Lung (tissue), 12 donors: ENCODE results near the gene OR2T12. TPM values are rescaled to one million over a fixed set of nuclear protein-coding genes. Genes with fewer than 3 reads are reported as not detected.

Source experiments
- ATAC-seq: fragments of 200-7000 bp; cut with Tn5 transposase; one replicate; pipeline ENCODE4 v1.9.1; 2020; ENCODE audit warnings: moderate number of reproducible peaks; ENCODE audit not compliant: insufficient read depth, low FRiP score
- DNase-seq, 3 donors: peaks; one replicate each; pipeline ENCODE4 v3.0.0-alpha.2; 2013 to 2017
- H3K27ac ChIP-seq, 2 donors: one replicate each; pipeline ENCODE4 v1.5.1; 2013; ENCODE audit warnings: mild to moderate bottlenecking in 2 of 2, moderate library complexity in 2 of 2, control low read depth in 1 of 2, inconsistent platforms in 1 of 2, low read depth in 1 of 2, low read length in 1 of 2
- H3K27me3 ChIP-seq, 3 donors: one replicate each; pipeline ENCODE4 v1.5.1; 2013; ENCODE audit warnings: low read length in 2 of 3; ENCODE audit not compliant: control insufficient read depth in 3 of 3, insufficient read depth in 3 of 3
- H3K36me3 ChIP-seq, 4 donors: one replicate each; pipeline ENCODE4 v1.5.1; 2013; ENCODE audit warnings: low read length in 4 of 4, mild to moderate bottlenecking in 1 of 4, moderate library complexity in 1 of 4; ENCODE audit not compliant: control insufficient read depth in 4 of 4, insufficient read depth in 4 of 4
- H3K4me1 ChIP-seq, 5 donors: one replicate each; pipeline ENCODE4 v1.5.1; 2013; ENCODE audit warnings: low read length in 5 of 5, mild to moderate bottlenecking in 2 of 5, moderate library complexity in 1 of 5; ENCODE audit not compliant: control insufficient read depth in 5 of 5, insufficient read depth in 5 of 5
- H3K4me3 ChIP-seq: one replicate; pipeline ENCODE4 v1.5.1; 2013; ENCODE audit warnings: mild to moderate bottlenecking, control low read depth, moderate library complexity
- H3K9ac ChIP-seq, 2 donors: one replicate each; pipeline ENCODE4 v1.5.1; 2013; ENCODE audit warnings: low read length in 2 of 2, control low read depth in 1 of 2; ENCODE audit not compliant: insufficient read depth in 1 of 2
- H3K9me3 ChIP-seq, 4 donors: one replicate each; pipeline ENCODE4 v1.5.1; 2013; ENCODE audit warnings: low read length in 3 of 4, mild to moderate bottlenecking in 1 of 4, moderate library complexity in 1 of 4; ENCODE audit not compliant: control insufficient read depth in 4 of 4, insufficient read depth in 3 of 4
- CTCF ChIP-seq: IDR thresholded peaks from 2 replicates; pipeline ENCODE4 v1.5.1; 2012; ENCODE audit warnings: mild to moderate bottlenecking; ENCODE audit errors: control extremely low read depth, extremely low read depth
- WGBS, 2 donors: extraction: QIAGEN DNeasy Blood & Tissue Kit; methylation state at CpG; one replicate each; pipeline ENCODE4 v1.1.7; 2013; 5-methylcytosine and 5-hydroxymethylcytosine counted together
- polyA plus RNA-seq, 2 donors: library from polyadenylated mRNA; stranded (reverse); fragments of 200-250 nt; gene quantifications; one replicate each; pipeline ENCODE4 v1.2.1, GENCODE V29; 2013
- total RNA-seq, 2 donors: library from RNA; depleted of rRNA in 1 of 2; stranded (reverse); fragments of >200 nt in 1 of 2; gene quantifications; one replicate each; pipeline ENCODE4 v1.2.1, GENCODE V29; 2014 to 2021
- donor health status: control.
- donor health status: control.
- donor health status: Bipolar disorder and iron deficiency.
- donor health status: healthy.
- donor health status: DM: yes; HTN: yes; CAD: no.

OR2T12 gene
- total and polyA plus RNA-seq, 4 donors = not detected

GRCh38 chr1:248243204-248243603 is 60.0 kb downstream of the OR2T12 start:
- Histone ChIP-seq H3K9ac (no peak overlapping the region), H3K4me3 (no peak overlapping the region), H3K9me3 (peaks cover 0 to 8% (median 0%) of the 10 kb centered on the region in 4 donors), H3K27ac (no peak overlapping the region), H3K4me1 (no peaks in the 10 kb centered on the region), H3K36me3 (no peaks in the 10 kb centered on the region), H3K27me3 (no peaks in the 10 kb centered on the region)
- peak in 1 of 3 donors; percentile 0 for DNase-seq
- 13 to 14% methylated on average over 14 of the region's 14 CpGs for WGBS, 2 donors
- no peak for ATAC-seq
- no peak for TF ChIP-seq CTCF

Other genes starting within 250 kb of the OR2T12 start
- gene OR2L13, start 208.2 kb downstream of the OR2T12 start, total RNA-seq = not detected
- under 1 TPM in 1 of 2 donors, not detected in 1; 0.03 TPM for gene OR2L13, start 208.2 kb downstream of the OR2T12 start, polyA plus RNA-seq
- gene OR2M5, start 158.3 kb downstream of the OR2T12 start, total RNA-seq = not detected
- gene OR2M5, start 158.3 kb downstream of the OR2T12 start, polyA plus RNA-seq = not detected
- gene OR2M2, start 128.6 kb downstream of the OR2T12 start, total RNA-seq = not detected
- gene OR2M2, start 128.6 kb downstream of the OR2T12 start, polyA plus RNA-seq = not detected
- not detected for gene OR2M3, start 106.2 kb downstream of the OR2T12 start, total RNA-seq
- not detected for gene OR2M3, start 106.2 kb downstream of the OR2T12 start, polyA plus RNA-seq
- gene OR2M4, start 72.0 kb downstream of the OR2T12 start, total RNA-seq = not detected
- gene OR2M4, start 72.0 kb downstream of the OR2T12 start, polyA plus RNA-seq = not detected
- gene OR2T33, start 25.4 kb downstream of the OR2T12 start, total RNA-seq = not detected
- not detected for gene OR2T33, start 25.4 kb downstream of the OR2T12 start, polyA plus RNA-seq
- not detected for gene OR2M7, start 21.1 kb upstream of the OR2T12 start, total RNA-seq
- not detected for gene OR2M7, start 21.1 kb upstream of the OR2T12 start, polyA plus RNA-seq
- gene OR14C36, start 45.4 kb upstream of the OR2T12 start, total RNA-seq = not detected
- not detected for gene OR14C36, start 45.4 kb upstream of the OR2T12 start, polyA plus RNA-seq
- not detected for gene OR2T4, start 58.2 kb upstream of the OR2T12 start, total RNA-seq
- not detected for gene OR2T4, start 58.2 kb upstream of the OR2T12 start, polyA plus RNA-seq
- not detected for gene OR2T6, start 72.3 kb upstream of the OR2T12 start, total RNA-seq
- gene OR2T6, start 72.3 kb upstream of the OR2T12 start, polyA plus RNA-seq = not detected
- gene OR2T1, start 99.6 kb upstream of the OR2T12 start, total RNA-seq = not detected
- gene OR2T1, start 99.6 kb upstream of the OR2T12 start, polyA plus RNA-seq = not detected
- not detected for gene OR2T2, start 142.2 kb upstream of the OR2T12 start, total RNA-seq
- not detected for gene OR2T2, start 142.2 kb upstream of the OR2T12 start, polyA plus RNA-seq
- gene OR2T3, start 169.9 kb upstream of the OR2T12 start, total RNA-seq = not detected
- not detected for gene OR2T3, start 169.9 kb upstream of the OR2T12 start, polyA plus RNA-seq
- not detected for gene OR2T5, start 185.2 kb upstream of the OR2T12 start, total RNA-seq
- not detected for gene OR2T5, start 185.2 kb upstream of the OR2T12 start, polyA plus RNA-seq
- gene OR2G6, start 204.6 kb upstream of the OR2T12 start, total RNA-seq = not detected
- gene OR2G6, start 204.6 kb upstream of the OR2T12 start, polyA plus RNA-seq = not detected